Tibial artery (tissue), 4 donors: ENCODE measurements around the gene HMGCL.

Experiments
- DNase-seq, 2 donors: peaks; one replicate each; pipeline ENCODE4 v3.0.0-alpha.2; 2019
- H3K27ac ChIP-seq, 2 donors: fragments of 200-600 bp; sonication (generic) in 1 of 2; 1 replicate in 1 of 2; 2 replicates in 1 of 2; pipeline ENCODE4 v1.5.1; 2018 to 2019; ENCODE audit warnings: mild to moderate bottlenecking in 1 of 2
- H3K27me3 ChIP-seq, 2 donors: fragments of 200-600 bp; sonication (generic) in 1 of 2; one replicate each; pipeline versions ENCODE4 v1.5.1 to v1.6.0; 2016 to 2019
- H3K36me3 ChIP-seq, 3 donors: fragments of 200-600 bp; sonication (generic) in 2 of 3; one replicate each; pipeline ENCODE4 v1.5.1; 2016 to 2019; ENCODE audit warnings: mild to moderate bottlenecking in 2 of 3
- H3K4me1 ChIP-seq, 4 donors: fragments of 200-600 bp; sonication (generic) in 2 of 4; 1 replicate in 3 of 4; 2 replicates in 1 of 4; pipeline ENCODE4 v1.5.1; 2016 to 2019
- H3K4me3 ChIP-seq, 2 donors: fragments of 200-600 bp; sonication (generic) in 1 of 2; 1 replicate in 1 of 2; 2 replicates in 1 of 2; pipeline ENCODE4 v1.5.1; 2018 to 2019; ENCODE audit warnings: mild to moderate bottlenecking in 2 of 2
- H3K9me3 ChIP-seq, 3 donors: fragments of 200-600 bp; sonication (generic) in 1 of 3; one replicate each; pipeline ENCODE4 v1.5.1; 2016 to 2019
- CTCF ChIP-seq, 2 experiments: fragments of 200-600 bp in 1 of 2; fragments of 450-650 bp in 1 of 2; IDR thresholded peaks; one replicate each; pipeline ENCODE4 v1.5.1; 2017 to 2019; ENCODE audit warnings: antibody characterized with exemption in 2 of 2, mild to moderate bottlenecking in 1 of 2, moderate library complexity in 1 of 2
- intact Hi-C: fragments of 100-400 bp; cut with DNase I; formaldehyde crosslinking; loops from one replicate; pipeline ENCODE4 v1.15.0; 2023; ENCODE audit warnings: low total_unique reads

HMGCL gene

DNA sequence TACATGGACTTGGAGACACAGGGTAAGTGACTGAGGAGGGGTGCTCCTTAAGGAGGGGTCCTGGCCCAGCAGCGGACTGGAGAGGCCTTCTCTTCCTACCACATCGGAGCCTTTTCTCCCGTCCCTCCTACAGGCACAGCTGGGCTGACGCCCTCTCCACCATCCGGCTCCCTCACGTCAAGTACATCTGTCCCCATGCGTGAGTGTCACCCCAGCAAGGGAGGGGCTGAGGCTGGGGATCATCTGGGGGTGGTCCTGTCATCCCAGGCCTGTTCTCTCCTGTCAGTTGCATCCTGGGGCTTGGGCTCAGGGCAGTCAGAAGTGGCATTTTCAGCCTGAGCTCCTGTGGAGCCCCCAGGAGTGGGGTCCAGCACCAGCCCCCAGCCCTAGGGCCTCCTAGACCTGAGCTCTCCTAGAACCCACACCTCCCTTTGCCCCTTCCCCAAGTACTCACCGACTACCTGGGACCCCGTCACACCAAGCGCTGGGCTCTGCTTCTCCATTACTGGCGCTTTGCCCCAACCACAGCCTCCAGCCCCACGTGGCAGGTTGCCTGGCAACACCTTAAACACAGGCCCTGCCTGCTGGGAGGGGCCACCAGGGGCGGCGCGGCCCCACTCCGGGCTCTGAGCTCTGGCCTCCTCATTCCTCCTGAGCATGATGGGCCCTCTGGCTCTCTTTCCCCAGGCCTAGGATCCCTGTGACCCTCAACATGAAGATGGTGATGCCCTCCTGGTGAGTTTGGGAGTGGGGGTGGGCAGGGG, 32.0 kb downstream of the HMGCL start:
- no peaks in the 10 kb centered on the region for H3K9me3 ChIP-seq
- no peaks in the 10 kb centered on the region for H3K27me3 ChIP-seq
- H3K27ac ChIP-seq: no peak overlapping the region
- peaks cover 0 to 32% (median 28%) of the 10 kb centered on the region in 4 donors for H3K4me1 ChIP-seq
- TF ChIP-seq CTCF (IDR thresholded peaks at IDR 0.05): no peak
- intact Hi-C loops: no loop called here
- H3K36me3 ChIP-seq: peaks cover 0 to 61% (median 29%) of the 10 kb centered on the region in 3 donors
- H3K4me3 ChIP-seq: no peak overlapping the region
- DNase-seq: no peak

- Histone ChIP-seq H3K36me3 (peaks cover 2 to 61% (median 34%) of the 10 kb centered on the region in 3 donors), H3K27ac (peak overlapping the region; percentile 78 to 84), H3K9me3 (no peaks in the 10 kb centered on the region), H3K4me1 (peaks cover 0 to 32% (median 28%) of the 10 kb centered on the region in 4 donors), H3K4me3 (peak overlapping the region; percentile 78 to 82), H3K27me3 (no peaks in the 10 kb centered on the region)
- TF ChIP-seq CTCF (IDR thresholded peaks at IDR 0.05): no peak
- no peak for DNase-seq
- intact Hi-C loops: no loop called here
Measured at GRCh38 chr1:23792151-23792945, 32.9 kb downstream of the HMGCL start.

DNA sequence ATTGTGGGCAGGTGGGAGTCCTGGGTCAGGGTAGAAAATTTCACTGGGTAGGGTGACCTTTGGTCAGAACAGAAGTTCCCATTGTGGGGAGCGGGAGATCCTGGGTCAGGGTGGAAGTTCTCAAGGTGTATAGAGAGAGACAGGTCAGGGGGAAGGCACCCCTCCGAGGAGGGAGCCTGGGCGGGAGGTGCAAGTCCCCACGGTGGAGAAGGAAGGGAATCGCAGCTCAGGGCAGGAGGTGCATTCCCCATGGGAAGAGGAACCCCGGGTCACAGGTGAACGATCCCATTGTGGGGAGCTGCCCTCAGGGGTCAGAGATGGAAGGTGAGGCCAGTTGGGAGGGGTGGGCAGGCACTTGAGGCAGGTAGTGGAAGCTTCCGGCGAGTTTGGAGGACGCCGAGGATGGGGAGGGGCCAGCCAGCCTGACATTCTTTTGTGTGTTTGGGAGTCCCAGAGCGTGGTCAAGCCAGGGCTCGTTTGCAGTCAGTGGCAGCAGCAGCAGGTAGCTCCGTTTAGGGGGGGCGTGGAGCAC, 33.6 kb downstream of the HMGCL start:
- H3K36me3 ChIP-seq: peaks cover 9 to 62% (median 41%) of the 10 kb centered on the region in 3 donors
- H3K27me3 ChIP-seq: no peaks in the 10 kb centered on the region
- intact Hi-C loops: no loop called here

GRCh38 chr1:23790696-23791515, 34.3 kb downstream of the HMGCL start, which contains the start of gene LYPLA2:
Gene LYPLA2, plus strand, starts transcription at chr1:23791145. Its CDS starts 1,538 bp downstream, at chr1:23792683.
- H3K4me1 ChIP-seq: peaks cover 0 to 32% (median 28%) of the 10 kb centered on the region in 4 donors
- peak; percentile 95 to 96 for DNase-seq
- intact Hi-C loops: no loop called here
- peaks cover 16 to 62% (median 44%) of the 10 kb centered on the region in 3 donors for H3K36me3 ChIP-seq
- peak within 1 kb of the TSS; percentile 78 to 82 for H3K4me3 ChIP-seq
- H3K27ac ChIP-seq: peak within 1 kb of the TSS; percentile 78 to 84
- no peak for TF ChIP-seq CTCF (IDR thresholded peaks at IDR 0.05)
- H3K9me3 ChIP-seq: no peaks in the 10 kb centered on the region
- H3K27me3 ChIP-seq: no peaks in the 10 kb centered on the region

More for the DNA sequence above, 33.6 kb downstream of the HMGCL start:
- Histone ChIP-seq H3K9me3 (no peaks in the 10 kb centered on the region), H3K4me1 (peaks cover 0 to 32% (median 28%) of the 10 kb centered on the region in 4 donors), H3K4me3 (peak overlapping the region; percentile 78 to 82), H3K27ac (peak overlapping the region; percentile 78 to 84)
- no peak for DNase-seq
- no peak for TF ChIP-seq CTCF (IDR thresholded peaks at IDR 0.05)

DNA sequence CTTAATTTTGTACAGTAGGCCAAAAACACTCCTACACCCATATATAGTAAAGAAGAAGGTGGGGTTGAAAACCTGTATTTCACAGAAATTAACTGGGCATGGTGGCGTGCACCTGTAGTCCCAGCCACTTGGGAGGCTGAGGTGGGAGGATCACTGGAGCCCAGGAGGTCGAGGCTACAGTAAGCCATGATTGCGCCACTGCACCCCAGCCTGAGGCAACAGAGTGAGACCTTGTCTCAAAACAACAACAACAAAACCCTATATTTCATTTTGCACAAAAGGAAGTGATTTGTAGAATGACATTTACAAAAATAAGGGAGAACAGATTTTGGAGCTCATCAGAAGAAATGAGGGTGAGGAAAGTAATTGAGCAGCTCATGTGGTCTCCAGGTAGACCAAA, 36.5 kb downstream of the HMGCL start:
- no peak for TF ChIP-seq CTCF (IDR thresholded peaks at IDR 0.05)

More for the DNA sequence above, 36.5 kb downstream of the HMGCL start:
- Histone ChIP-seq H3K27ac (no peak overlapping the region), H3K9me3 (no peaks in the 10 kb centered on the region), H3K4me1 (peaks cover 0 to 32% (median 28%) of the 10 kb centered on the region in 4 donors), H3K4me3 (no peak overlapping the region), H3K27me3 (no peaks in the 10 kb centered on the region), H3K36me3 (peaks cover 24 to 63% (median 29%) of the 10 kb centered on the region in 3 donors)
- DNase-seq: no peak
- intact Hi-C loops: no loop called here
